ENCODE data around the gene PDC. TPM values are rescaled to one million over a fixed set of nuclear protein-coding genes. Genes with fewer than 3 reads are reported as not detected.
"Not testable (repeated sequence)": the region's sequence is repeated elsewhere in the genome, so short reads cannot be mapped to it uniquely, and the experiment has no call there.

The PDC gene
- total RNA-seq, 1 experiment from 2014 or later, result not detected

GRCh38 chr1:186473047-186473446, 12.1 kb upstream of the PDC start:
- DNase-seq (ENCODE audit: extremely low read depth, low read depth), result no peak

GRCh38 chr1:186465946-186466345, 5.0 kb upstream of the PDC start:
- no peak for DNase-seq (ENCODE audit: extremely low read depth, low read depth)

GRCh38 chr1:186465491-186465890, 4.6 kb upstream of the PDC start:
- not testable (repeated sequence) for DNase-seq (ENCODE audit: extremely low read depth, low read depth)

GRCh38 chr1:186463926-186464325, 3.0 kb upstream of the PDC start:
- DNase-seq (ENCODE audit: extremely low read depth, low read depth), result no peak

GRCh38 chr1:186463511-186463910, 2.6 kb upstream of the PDC start:
- DNase-seq (ENCODE audit: extremely low read depth, low read depth), result no peak

- not testable (repeated sequence) for DNase-seq (ENCODE audit: extremely low read depth, low read depth)
These were observed 1.8 kb downstream of the PDC start for GRCh38 chr1:186459161-186459560.

GRCh38 chr1:186456729-186457255, 4.1 kb downstream of the PDC start:
- no peak for DNase-seq (ENCODE audit: extremely low read depth, low read depth)

- DNase-seq (ENCODE audit: extremely low read depth, low read depth), result no peak
These were observed 5.9 kb downstream of the PDC start for GRCh38 chr1:186454981-186455380.

- no peak for DNase-seq (ENCODE audit: extremely low read depth, low read depth)
These were observed 14.8 kb downstream of the PDC start for GRCh38 chr1:186446152-186446551.

- no peak for DNase-seq (ENCODE audit: extremely low read depth, low read depth)
These were observed 17.3 kb downstream of the PDC start for GRCh38 chr1:186443638-186444037.

GRCh38 chr1:186442651-186443375, 18.1 kb downstream of the PDC start:
- DNase-seq (ENCODE audit: extremely low read depth, low read depth), result no peak

GRCh38 chr1:186440584-186440983, 20.3 kb downstream of the PDC start:
- no peak for DNase-seq (ENCODE audit: extremely low read depth, low read depth)

- no peak for DNase-seq (ENCODE audit: extremely low read depth, low read depth)
These were observed 22.3 kb downstream of the PDC start for GRCh38 chr1:186438567-186438966.

- no peak for DNase-seq (ENCODE audit: extremely low read depth, low read depth)
These were observed 25.6 kb downstream of the PDC start for GRCh38 chr1:186435336-186435735.

- DNase-seq (ENCODE audit: extremely low read depth, low read depth), result no peak
These were observed 31.9 kb downstream of the PDC start for GRCh38 chr1:186429017-186429416.

- DNase-seq (ENCODE audit: extremely low read depth, low read depth), result no peak
These were observed 34.8 kb downstream of the PDC start for GRCh38 chr1:186426118-186426517.

GRCh38 chr1:186424539-186424938, 36.4 kb downstream of the PDC start:
- DNase-seq (ENCODE audit: extremely low read depth, low read depth), result no peak

GRCh38 chr1:186421446-186421845, 39.5 kb downstream of the PDC start:
- DNase-seq (ENCODE audit: extremely low read depth, low read depth), result no peak

GRCh38 chr1:186420923-186421322, 40.0 kb downstream of the PDC start:
- DNase-seq (ENCODE audit: extremely low read depth, low read depth), result no peak

GRCh38 chr1:186420311-186420710, 40.6 kb downstream of the PDC start:
- DNase-seq (ENCODE audit: extremely low read depth, low read depth), result no peak

GRCh38 chr1:186418503-186418902, 42.4 kb downstream of the PDC start:
- no peak for DNase-seq (ENCODE audit: extremely low read depth, low read depth)

- DNase-seq (ENCODE audit: extremely low read depth, low read depth), result no peak
These were observed 47.6 kb downstream of the PDC start for GRCh38 chr1:186413319-186413718.

GRCh38 chr1:186409091-186409490, 51.8 kb downstream of the PDC start:
- DNase-seq (ENCODE audit: extremely low read depth, low read depth), result no peak
